PC-9 (cell line): ENCODE results near the gene ARHGAP8. TPM values are rescaled to one million over a fixed set of nuclear protein-coding genes. Genes with fewer than 3 reads are reported as not detected.

Experiments
- BruUV-seq: library from RNA; stranded (reverse); fragments of 400-500 nt; replicated peaks from 2 replicates; lab custom pipeline; 2021; lab: Mats Ljungman, UMichigan
- CTCF ChIA-PET: fragments of 300-600 bp; sonication (Branson Sonifier 250); formaldehyde crosslinking; loops from one replicate; lab custom pipeline; 2022; ENCODE audit warnings: antibody characterized with exemption; lab: Charles Lee
- POLR2A ChIA-PET: fragments of 300-600 bp; sonication (Branson Sonifier 250); formaldehyde crosslinking; loops from one replicate; lab custom pipeline; 2022; ENCODE audit warnings: antibody characterized with exemption; ENCODE audit not compliant: unreplicated experiment; lab: Charles Lee
- DNase-seq, 2 experiments: peaks; one replicate each; pipeline versions ENCODE4 v3.0.0 to v3.0.0-alpha.2; 2015 to 2022; ENCODE audit warnings: mixed read lengths in 1 of 2
- H2AFZ ChIP-seq: fragments of 200-600 bp; sonication (generic); 2 replicates; pipeline ENCODE4 v1.8.1; 2017; ENCODE audit warnings: antibody characterized with exemption
- H3F3A ChIP-seq: fragments of 200-600 bp; sonication (generic); 2 replicates; pipeline ENCODE4 v1.8.1; 2017; ENCODE audit warnings: antibody characterized with exemption, mild to moderate bottlenecking, low read depth; ENCODE audit not compliant: insufficient read depth
- H3K27ac ChIP-seq: fragments of 200-600 bp; sonication (generic); 2 replicates; pipeline ENCODE4 v1.6.1; 2016; ENCODE audit warnings: mixed run types
- H3K27me3 ChIP-seq: fragments of 200-600 bp; sonication (generic); 2 replicates; pipeline ENCODE4 v1.6.1; 2016; ENCODE audit warnings: low read depth, mixed run types; ENCODE audit not compliant: insufficient read depth
- H3K36me3 ChIP-seq: fragments of 200-600 bp; sonication (generic); 2 replicates; pipeline ENCODE4 v1.6.1; 2016; ENCODE audit warnings: low read depth, mixed run types
- H3K4me1 ChIP-seq: fragments of 200-600 bp; sonication (generic); replicated peaks from 2 replicates; pipeline ENCODE4 v1.6.1; 2016; ENCODE audit warnings: mixed run types; ENCODE audit not compliant: insufficient read depth
- H3K4me2 ChIP-seq: fragments of 200-600 bp; sonication (generic); 2 replicates; pipeline ENCODE4 v1.6.1; 2017; ENCODE audit warnings: mixed run types
- H3K4me3 ChIP-seq: fragments of 200-600 bp; sonication (generic); 2 replicates; pipeline ENCODE4 v1.6.1; 2016; ENCODE audit warnings: mixed run types
- H3K79me2 ChIP-seq: fragments of 200-600 bp; sonication (generic); 2 replicates; pipeline ENCODE4 v1.6.1; 2017; ENCODE audit warnings: low read depth, mixed run types
- H3K9me2 ChIP-seq: fragments of 200-600 bp; sonication (generic); 2 replicates; pipeline ENCODE4 v1.8.1; 2017; ENCODE audit warnings: mild to moderate bottlenecking; ENCODE audit not compliant: insufficient read depth
- H3K9me3 ChIP-seq: fragments of 200-600 bp; sonication (generic); 2 replicates; pipeline ENCODE4 v1.8.1; 2016; ENCODE audit warnings: low read depth; ENCODE audit not compliant: insufficient read depth
- H4K20me1 ChIP-seq: fragments of 200-600 bp; sonication (generic); 2 replicates; pipeline ENCODE4 v1.8.1; 2017; ENCODE audit not compliant: insufficient read depth
- CTCF ChIP-seq: fragments of 200-600 bp; sonication (generic); conservative IDR thresholded peaks from 2 replicates; pipeline ENCODE4 v1.6.1; 2017; ENCODE audit warnings: mixed run types, antibody characterized with exemption, mild to moderate bottlenecking, moderate library complexity
- EZH2 ChIP-seq: fragments of 200-600 bp; sonication (generic); IDR thresholded peaks from 2 replicates; pipeline ENCODE4 v1.8.0; 2017; ENCODE audit warnings: antibody characterized with exemption, low read depth
- intact Hi-C: fragments of 100-400 bp; cut with micrococcal nuclease; formaldehyde crosslinking; loops from one replicate; pipeline ENCODE4 v1.10.0; 2022; ENCODE audit not compliant: unreplicated experiment
- total RNA-seq: library from RNA; stranded (reverse); gene quantifications from 2 replicates; pipeline ENCODE4 v1.2.3, GENCODE V29; 2021

The ARHGAP8 gene
- total RNA-seq, 1 experiment from 2014 or later = 114 TPM

DNA sequence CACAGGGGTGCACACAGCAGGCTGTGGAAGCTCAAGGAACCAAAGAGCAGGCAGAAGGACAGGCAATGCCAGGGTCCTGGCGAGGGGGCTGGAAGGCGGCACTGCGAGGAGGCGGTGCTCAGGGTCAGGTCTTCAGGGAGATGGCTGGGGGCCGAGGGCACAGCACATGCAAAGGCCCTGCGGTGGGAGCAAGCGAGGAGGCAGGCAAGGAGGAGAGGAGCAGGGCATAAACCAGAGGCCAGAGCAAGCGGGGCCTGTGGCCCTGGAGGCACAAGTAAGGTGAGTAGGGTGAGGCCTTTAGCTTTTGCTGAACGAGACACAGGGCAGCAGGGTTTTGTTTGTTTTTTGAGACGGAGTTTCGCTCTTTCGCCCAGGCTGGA is 126.9 kb downstream of the ARHGAP8 start:
- H3K79me2 ChIP-seq = no peaks in the 10 kb centered on the region
- no peak overlapping the region for H3K27ac ChIP-seq
- H3K4me1 ChIP-seq = no peaks in the 10 kb centered on the region
- no peak overlapping the region for H3K4me2 ChIP-seq
- no peak for DNase-seq
- no peak overlapping the region for H2AFZ ChIP-seq
- no peak overlapping the region for H3K4me3 ChIP-seq
- ChIA-PET CTCF (no interaction called here), POLR2A (no interaction called here)
- H3F3A ChIP-seq = no peaks in the 10 kb centered on the region
- H4K20me1 ChIP-seq = no peaks in the 10 kb centered on the region
- H3K27me3 ChIP-seq = peaks cover 46% of the 10 kb centered on the region
- intact Hi-C loops = no loop called here
- no TSS peak for BruUV-seq
- H3K36me3 ChIP-seq = no peaks in the 10 kb centered on the region
- H3K9me3 ChIP-seq = no peaks in the 10 kb centered on the region; the same call in 1 of the 2 replicates
- no peak for TF ChIP-seq CTCF
- TF ChIP-seq EZH2 = no peak
- H3K9me2 ChIP-seq = no peaks in the 10 kb centered on the region

GRCh38 chr22:44880610-44881290 is 128.4 kb downstream of the ARHGAP8 start:
- no TSS peak for BruUV-seq
- Histone ChIP-seq H3K4me1 (no peaks in the 10 kb centered on the region; the same call in 1 of the 2 replicates), H3K4me2 (no peak overlapping the region), H3K27me3 (peaks cover 46% of the 10 kb centered on the region), H3K9me3 (no peaks in the 10 kb centered on the region; the same call in 1 of the 2 replicates), H3K27ac (no peak overlapping the region), H4K20me1 (no peaks in the 10 kb centered on the region), H3K36me3 (no peaks in the 10 kb centered on the region), H3K4me3 (no peak overlapping the region), H3K79me2 (no peaks in the 10 kb centered on the region), H3K9me2 (no peaks in the 10 kb centered on the region), H2AFZ (no peak overlapping the region), H3F3A (no peaks in the 10 kb centered on the region)
- TF ChIP-seq CTCF (no peak), EZH2 (no peak)
- ChIA-PET CTCF (no interaction called here), POLR2A (no interaction called here)
- no peak for DNase-seq
- intact Hi-C loops = no loop called here

- Histone ChIP-seq H3K36me3 (no peaks in the 10 kb centered on the region), H3K4me1 (no peaks in the 10 kb centered on the region; the same call in 1 of the 2 replicates), H3K4me3 (no peak overlapping the region), H2AFZ (no peak overlapping the region), H4K20me1 (no peaks in the 10 kb centered on the region), H3K9me3 (no peaks in the 10 kb centered on the region; the same call in 1 of the 2 replicates), H3K4me2 (no peak overlapping the region), H3K27me3 (peaks cover 46% of the 10 kb centered on the region), H3K79me2 (no peaks in the 10 kb centered on the region), H3K27ac (no peak overlapping the region), H3F3A (no peaks in the 10 kb centered on the region), H3K9me2 (no peaks in the 10 kb centered on the region)
- no peak for DNase-seq
- no peak for TF ChIP-seq EZH2
- TF ChIP-seq CTCF = no peak
- no TSS peak for BruUV-seq
- CTCF ChIA-PET = no interaction called here
- intact Hi-C loops = no loop called here
- POLR2A ChIA-PET = no interaction called here
Observed at GRCh38 chr22:44881624-44882023, 129.2 kb downstream of the ARHGAP8 start.
